ENCODE measurements around the gene ZNF70.

Gene ZNF70

GRCh38 chr22:23760056-23760455 is 9.1 kb upstream of the ZNF70 start:
- TF ChIP-seq, protein P1, sequence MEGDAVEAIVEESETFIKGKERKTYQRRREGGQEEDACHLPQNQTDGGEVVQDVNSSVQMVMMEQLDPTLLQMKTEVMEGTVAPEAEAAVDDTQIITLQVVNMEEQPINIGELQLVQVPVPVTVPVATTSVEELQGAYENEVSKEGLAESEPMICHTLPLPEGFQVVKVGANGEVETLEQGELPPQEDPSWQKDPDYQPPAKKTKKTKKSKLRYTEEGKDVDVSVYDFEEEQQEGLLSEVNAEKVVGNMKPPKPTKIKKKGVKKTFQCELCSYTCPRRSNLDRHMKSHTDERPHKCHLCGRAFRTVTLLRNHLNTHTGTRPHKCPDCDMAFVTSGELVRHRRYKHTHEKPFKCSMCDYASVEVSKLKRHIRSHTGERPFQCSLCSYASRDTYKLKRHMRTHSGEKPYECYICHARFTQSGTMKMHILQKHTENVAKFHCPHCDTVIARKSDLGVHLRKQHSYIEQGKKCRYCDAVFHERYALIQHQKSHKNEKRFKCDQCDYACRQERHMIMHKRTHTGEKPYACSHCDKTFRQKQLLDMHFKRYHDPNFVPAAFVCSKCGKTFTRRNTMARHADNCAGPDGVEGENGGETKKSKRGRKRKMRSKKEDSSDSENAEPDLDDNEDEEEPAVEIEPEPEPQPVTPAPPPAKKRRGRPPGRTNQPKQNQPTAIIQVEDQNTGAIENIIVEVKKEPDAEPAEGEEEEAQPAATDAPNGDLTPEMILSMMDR (IDR thresholded peaks at IDR 0.05; ENCODE audit: insufficient read depth, low read depth, low read length, missing control alignments), result no peak
- no peak overlapping the region for H3K4me3 ChIP-seq (ENCODE audit: low read length)
- no peak for DNase-seq (ENCODE audit: low read depth)

DNA sequence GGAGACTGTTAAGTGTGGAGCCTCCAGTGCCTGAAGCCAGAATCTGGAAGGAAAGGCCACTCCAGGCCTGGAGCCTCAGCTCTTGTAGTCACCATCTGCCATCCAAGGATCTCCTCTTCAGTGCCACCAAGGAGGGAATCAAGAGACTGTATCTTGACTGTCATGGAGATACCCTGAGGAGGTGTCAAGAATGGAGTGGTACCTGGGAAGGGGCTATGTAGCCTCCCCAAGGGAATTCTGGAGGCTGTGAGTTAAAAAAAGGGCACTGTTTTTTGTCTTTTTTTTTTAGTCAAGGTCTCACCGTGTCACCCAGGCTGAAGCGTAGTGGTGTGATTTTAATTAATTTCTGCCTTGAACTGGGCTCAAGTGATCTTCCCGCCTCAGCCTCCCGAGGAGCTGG is 8.7 kb upstream of the ZNF70 start:
- H3K4me3 ChIP-seq (ENCODE audit: low read length), result no peak overlapping the region
- DNase-seq (ENCODE audit: low read depth), result no peak
- TF ChIP-seq, protein P1 (IDR thresholded peaks at IDR 0.05; ENCODE audit: insufficient read depth, low read depth, low read length, missing control alignments), result no peak

- TF ChIP-seq, protein P1 (IDR thresholded peaks at IDR 0.05; ENCODE audit: insufficient read depth, low read depth, low read length, missing control alignments), result no peak
- DNase-seq (ENCODE audit: low read depth), result no peak
- no peak overlapping the region for H3K4me3 ChIP-seq (ENCODE audit: low read length)
Observed at GRCh38 chr22:23756891-23757290, 6.0 kb upstream of the ZNF70 start.

GRCh38 chr22:23755711-23756110 is 4.8 kb upstream of the ZNF70 start:
- TF ChIP-seq, protein P1 (IDR thresholded peaks at IDR 0.05; ENCODE audit: insufficient read depth, low read depth, low read length, missing control alignments), result no peak
- DNase-seq (ENCODE audit: low read depth), result no peak
- H3K4me3 ChIP-seq (ENCODE audit: low read length), result no peak overlapping the region

GRCh38 chr22:23754980-23755636 is 4.2 kb upstream of the ZNF70 start:
- no peak for DNase-seq (ENCODE audit: low read depth)
- TF ChIP-seq, protein P1 (IDR thresholded peaks at IDR 0.05; ENCODE audit: insufficient read depth, low read depth, low read length, missing control alignments), result no peak
- no peak overlapping the region for H3K4me3 ChIP-seq (ENCODE audit: low read length)

GRCh38 chr22:23754220-23754919 is 3.5 kb upstream of the ZNF70 start, which contains the start of gene VPREB3:
Gene VPREB3, minus strand, starts transcription at chr22:23754425. Its CDS starts 62 bp downstream, at chr22:23754363.
- TF ChIP-seq, protein P1 (IDR thresholded peaks at IDR 0.05; ENCODE audit: insufficient read depth, low read depth, low read length, missing control alignments), result no peak
- no peak within 1 kb of the TSS for H3K4me3 ChIP-seq (ENCODE audit: low read length)
- DNase-seq (ENCODE audit: low read depth), result no peak

All from epithelial cell of esophagus (primary cell).